Tibial nerve (tissue), 4 donors: Measurements from ENCODE around the gene SLC16A7. TPM values are rescaled to one million over a fixed set of nuclear protein-coding genes. Genes with fewer than 3 reads are reported as not detected.

Experiments used
- DNase-seq, 2 donors: peaks; one replicate each; pipeline ENCODE4 v3.0.0-alpha.2; 2019; ENCODE audit warnings: low spot score in 2 of 2
- H3K27ac ChIP-seq, 4 donors: fragments of 200-600 bp; sonication (generic) in 3 of 4; one replicate each; pipeline ENCODE4 v1.5.1; 2017 to 2019; ENCODE audit warnings: mild to moderate bottlenecking in 1 of 4
- H3K27me3 ChIP-seq, 2 donors: fragments of 200-600 bp; sonication (generic) in 1 of 2; one replicate each; pipeline versions ENCODE4 v1.5.1 to v1.6.0; 2017 to 2019
- H3K36me3 ChIP-seq, 3 donors: fragments of 200-600 bp; sonication (generic); one replicate each; pipeline ENCODE4 v1.5.1; 2018 to 2019
- H3K4me1 ChIP-seq, 4 donors: fragments of 200-600 bp; sonication (generic) in 3 of 4; one replicate each; pipeline ENCODE4 v1.5.1; 2017 to 2019
- H3K4me3 ChIP-seq, 4 donors: fragments of 200-600 bp; sonication (generic) in 3 of 4; one replicate each; pipeline ENCODE4 v1.5.1; 2017 to 2019; ENCODE audit warnings: mild to moderate bottlenecking in 1 of 4, moderate library complexity in 1 of 4
- H3K9me3 ChIP-seq, 4 donors: fragments of 200-600 bp; sonication (generic) in 3 of 4; one replicate each; pipeline ENCODE4 v1.5.1; 2017 to 2019
- EP300 ChIP-seq, 2 donors: sonication (generic); formaldehyde crosslinking; IDR thresholded peaks; one replicate each; pipeline ENCODE4 v1.6.1; 2017; ENCODE audit warnings: antibody characterized with exemption in 2 of 2, mild to moderate bottlenecking in 1 of 2
- POLR2A ChIP-seq, 2 donors: fragments of 450-650 bp; IDR thresholded peaks; one replicate each; pipeline ENCODE4 v1.6.1; 2017; ENCODE audit warnings: antibody characterized with exemption in 2 of 2, mild to moderate bottlenecking in 2 of 2, moderate library complexity in 2 of 2
- WGBS, 2 donors: methylation state at CpG; one replicate each; pipeline ENCODE4 v1.1.5; 2018; 5-methylcytosine and 5-hydroxymethylcytosine counted together
- total RNA-seq, 4 donors: library from RNA; depleted of rRNA; stranded (reverse); fragments of >200 nt; gene quantifications; one replicate each; pipeline ENCODE4 v1.1.0, GENCODE V29; 2016
- TF ChIP-seq, protein P1 (sequence below), 5 experiments: fragments of 200-600 bp in 3 of 5; fragments of 450-650 bp in 2 of 5; sonication (generic) in 3 of 5; IDR thresholded peaks; one replicate each; pipeline ENCODE4 v1.5.1; 2016 to 2019; ENCODE audit warnings: antibody characterized with exemption in 5 of 5, mild to moderate bottlenecking in 3 of 5, moderate library complexity in 2 of 5

The SLC16A7 gene
- total RNA-seq, 4 donors from 2014 or later = 16.0 to 47.9 (median 29.3) TPM

DNA sequence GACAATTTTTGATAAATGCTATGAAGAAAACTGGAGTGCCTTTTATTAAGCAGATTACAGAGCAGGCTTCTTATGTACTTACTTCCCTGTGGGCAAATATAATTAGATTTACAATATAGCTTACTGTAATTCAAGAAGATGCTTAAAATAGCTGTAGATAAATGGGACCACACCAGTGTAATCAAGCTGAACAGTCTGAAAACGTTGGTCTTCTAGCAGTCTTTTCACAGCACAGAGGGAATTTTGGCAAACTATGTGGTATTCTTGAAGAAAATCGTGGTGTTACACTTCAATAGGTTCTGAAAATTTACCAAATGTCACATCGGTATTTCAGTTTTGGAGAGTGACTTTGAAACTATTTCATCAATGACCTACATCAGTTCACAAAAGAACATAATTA lies 47.7 kb downstream of the SLC16A7 start:
- H3K27ac ChIP-seq = no peak overlapping the region
- H3K4me1 ChIP-seq = no peaks in the 10 kb centered on the region

DNA sequence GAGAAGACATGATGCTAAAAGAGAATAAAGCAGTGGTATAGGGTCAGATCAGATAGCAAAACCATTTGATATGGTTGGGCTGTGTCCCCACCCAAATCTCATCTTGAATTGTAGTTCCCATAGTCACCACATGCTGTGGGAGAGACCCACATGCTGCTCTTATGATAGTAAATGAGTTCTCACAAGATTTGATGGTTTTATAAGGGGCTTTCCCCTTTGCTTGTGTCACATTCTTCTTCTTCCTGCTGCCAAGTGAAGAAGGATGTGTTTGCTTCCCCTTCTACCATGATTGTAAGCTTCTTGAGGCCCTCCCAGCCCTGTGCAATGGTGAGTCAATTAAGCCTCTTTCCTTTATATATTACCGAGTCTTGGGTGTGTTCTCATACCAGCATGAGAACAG lies 49.4 kb downstream of the SLC16A7 start:
- Histone ChIP-seq H3K27me3 (no peaks in the 10 kb centered on the region), H3K4me1 (no peaks in the 10 kb centered on the region), H3K4me3 (no peak overlapping the region), H3K36me3 (peaks cover 0 to 10% (median 0%) of the 10 kb centered on the region in 3 donors), H3K27ac (no peak overlapping the region), H3K9me3 (no peaks in the 10 kb centered on the region)
- no peak for TF ChIP-seq POLR2A (IDR thresholded peaks at IDR 0.05)
- no peak for TF ChIP-seq EP300 (IDR thresholded peaks at IDR 0.05)
- TF ChIP-seq, protein P1, sequence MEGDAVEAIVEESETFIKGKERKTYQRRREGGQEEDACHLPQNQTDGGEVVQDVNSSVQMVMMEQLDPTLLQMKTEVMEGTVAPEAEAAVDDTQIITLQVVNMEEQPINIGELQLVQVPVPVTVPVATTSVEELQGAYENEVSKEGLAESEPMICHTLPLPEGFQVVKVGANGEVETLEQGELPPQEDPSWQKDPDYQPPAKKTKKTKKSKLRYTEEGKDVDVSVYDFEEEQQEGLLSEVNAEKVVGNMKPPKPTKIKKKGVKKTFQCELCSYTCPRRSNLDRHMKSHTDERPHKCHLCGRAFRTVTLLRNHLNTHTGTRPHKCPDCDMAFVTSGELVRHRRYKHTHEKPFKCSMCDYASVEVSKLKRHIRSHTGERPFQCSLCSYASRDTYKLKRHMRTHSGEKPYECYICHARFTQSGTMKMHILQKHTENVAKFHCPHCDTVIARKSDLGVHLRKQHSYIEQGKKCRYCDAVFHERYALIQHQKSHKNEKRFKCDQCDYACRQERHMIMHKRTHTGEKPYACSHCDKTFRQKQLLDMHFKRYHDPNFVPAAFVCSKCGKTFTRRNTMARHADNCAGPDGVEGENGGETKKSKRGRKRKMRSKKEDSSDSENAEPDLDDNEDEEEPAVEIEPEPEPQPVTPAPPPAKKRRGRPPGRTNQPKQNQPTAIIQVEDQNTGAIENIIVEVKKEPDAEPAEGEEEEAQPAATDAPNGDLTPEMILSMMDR (IDR thresholded peaks at IDR 0.05) = no peak
- DNase-seq = no peak
- WGBS, 2 donors = 89 to 94% methylated on average over 1 of the region's 1 CpG

More for the DNA sequence above, 47.7 kb downstream of the SLC16A7 start:
- no peak for DNase-seq
- Histone ChIP-seq H3K36me3 (peaks cover 0 to 10% (median 0%) of the 10 kb centered on the region in 3 donors), H3K9me3 (no peaks in the 10 kb centered on the region), H3K4me3 (no peak overlapping the region), H3K27me3 (no peaks in the 10 kb centered on the region)
- TF ChIP-seq EP300 (IDR thresholded peaks at IDR 0.05) = no peak
- no peak for TF ChIP-seq POLR2A (IDR thresholded peaks at IDR 0.05)
- TF ChIP-seq, protein P1 (IDR thresholded peaks at IDR 0.05) = no peak
- 63 to 65% methylated on average over 3 of the region's 3 CpGs for WGBS, 2 donors

DNA sequence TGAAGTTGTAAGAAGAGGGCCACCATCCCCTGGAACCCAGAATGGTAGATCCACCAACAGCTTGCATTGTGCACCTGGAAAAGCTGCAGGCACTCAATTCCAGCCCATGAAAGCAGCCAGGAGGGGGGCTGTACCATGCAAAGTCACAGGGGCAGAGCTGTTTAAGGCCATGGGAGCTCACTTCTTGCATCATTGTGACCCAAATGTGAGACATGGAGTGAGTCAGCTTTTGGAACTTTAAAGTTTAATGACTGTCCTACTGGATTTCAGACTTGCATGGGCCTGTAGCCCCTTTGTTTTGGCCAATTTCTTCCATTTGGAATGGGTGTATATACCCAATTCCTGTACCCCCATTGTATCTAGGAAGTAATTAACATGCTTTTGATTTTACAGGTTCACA lies 50.8 kb downstream of the SLC16A7 start:
- H3K4me1 ChIP-seq = no peaks in the 10 kb centered on the region

DNA sequence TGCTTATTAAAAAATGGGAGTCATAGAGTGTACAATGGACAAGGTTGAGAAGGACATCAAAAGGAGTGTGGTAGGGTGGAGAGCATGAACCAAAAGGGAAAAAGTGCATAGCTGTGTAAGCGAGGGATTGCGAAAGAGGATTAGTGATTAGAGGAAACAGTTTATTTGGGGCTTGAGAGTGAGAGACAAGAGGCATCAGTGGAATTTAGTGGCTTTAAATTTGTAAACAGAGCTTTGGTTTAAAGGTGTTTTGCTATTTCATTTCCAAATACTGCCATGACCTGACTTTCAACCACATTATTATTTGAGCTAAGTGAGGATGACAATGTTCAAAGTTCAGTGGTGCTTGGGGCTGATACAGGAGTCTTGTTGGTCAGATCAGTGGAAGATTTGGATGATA lies 53.4 kb downstream of the SLC16A7 start:
- WGBS, 2 donors = 91 to 93% methylated on average over 2 of the region's 2 CpGs
- H3K4me1 ChIP-seq = no peaks in the 10 kb centered on the region
- no peak for DNase-seq
- no peak overlapping the region for H3K4me3 ChIP-seq
- H3K9me3 ChIP-seq = no peaks in the 10 kb centered on the region
- TF ChIP-seq EP300 (IDR thresholded peaks at IDR 0.05) (no peak), POLR2A (IDR thresholded peaks at IDR 0.05) (no peak)
- TF ChIP-seq, protein P1 (IDR thresholded peaks at IDR 0.05) = no peak
- H3K27ac ChIP-seq = no peak overlapping the region
- H3K36me3 ChIP-seq = peaks cover 0 to 10% (median 0%) of the 10 kb centered on the region in 3 donors
- H3K27me3 ChIP-seq = no peaks in the 10 kb centered on the region

More for the DNA sequence above, 50.8 kb downstream of the SLC16A7 start:
- no peak overlapping the region for H3K4me3 ChIP-seq
- no peaks in the 10 kb centered on the region for H3K27me3 ChIP-seq
- H3K27ac ChIP-seq = no peak overlapping the region
- H3K9me3 ChIP-seq = no peaks in the 10 kb centered on the region
- DNase-seq = no peak
- TF ChIP-seq POLR2A (IDR thresholded peaks at IDR 0.05) = no peak
- no peak for TF ChIP-seq EP300 (IDR thresholded peaks at IDR 0.05)
- TF ChIP-seq, protein P1 (IDR thresholded peaks at IDR 0.05) = no peak
- peaks cover 0 to 10% (median 0%) of the 10 kb centered on the region in 3 donors for H3K36me3 ChIP-seq

- TF ChIP-seq POLR2A (IDR thresholded peaks at IDR 0.05) = no peak
- no peak for TF ChIP-seq EP300 (IDR thresholded peaks at IDR 0.05)
- TF ChIP-seq, protein P1 (IDR thresholded peaks at IDR 0.05) = no peak
- 57% methylated on average over 3 of the region's 3 CpGs for WGBS, 2 donors
- Histone ChIP-seq H3K27ac (no peak overlapping the region), H3K9me3 (no peaks in the 10 kb centered on the region), H3K36me3 (peaks cover 0 to 10% (median 0%) of the 10 kb centered on the region in 3 donors), H3K4me1 (no peaks in the 10 kb centered on the region), H3K4me3 (no peak overlapping the region), H3K27me3 (no peaks in the 10 kb centered on the region)
- no peak for DNase-seq
Observed at GRCh38 chr12:59650588-59651228, 54.9 kb downstream of the SLC16A7 start.
